Measurements from ENCODE around the gene TRIM14.
"Not testable (repeated sequence)": the region's sequence is repeated elsewhere in the genome, so short reads cannot be mapped to it uniquely, and the experiment has no call there.

TRIM14 gene

DNA sequence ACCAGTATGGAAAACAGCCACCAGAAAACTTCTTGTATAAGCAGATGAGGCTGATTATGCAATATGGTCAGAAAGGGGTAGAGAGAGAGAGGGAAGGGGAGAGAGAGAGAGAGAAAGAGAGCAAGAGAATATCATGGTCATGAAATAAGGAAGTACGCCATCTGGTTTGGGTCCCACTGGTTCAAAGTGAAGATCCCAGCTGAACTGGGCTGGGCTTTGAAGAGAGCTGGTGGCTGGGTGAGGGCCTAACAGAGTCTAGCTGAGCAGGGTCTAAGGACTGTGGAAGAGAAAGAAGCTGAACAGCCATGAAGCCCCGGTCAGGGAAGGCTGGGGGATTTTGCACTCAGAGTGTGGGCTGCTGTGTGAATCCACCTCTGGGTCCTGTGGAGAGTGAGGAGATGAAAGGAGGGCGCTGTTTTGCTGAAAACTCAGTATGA lies 14.6 kb downstream of the TRIM14 start:
- no peak for ATAC-seq

DNA sequence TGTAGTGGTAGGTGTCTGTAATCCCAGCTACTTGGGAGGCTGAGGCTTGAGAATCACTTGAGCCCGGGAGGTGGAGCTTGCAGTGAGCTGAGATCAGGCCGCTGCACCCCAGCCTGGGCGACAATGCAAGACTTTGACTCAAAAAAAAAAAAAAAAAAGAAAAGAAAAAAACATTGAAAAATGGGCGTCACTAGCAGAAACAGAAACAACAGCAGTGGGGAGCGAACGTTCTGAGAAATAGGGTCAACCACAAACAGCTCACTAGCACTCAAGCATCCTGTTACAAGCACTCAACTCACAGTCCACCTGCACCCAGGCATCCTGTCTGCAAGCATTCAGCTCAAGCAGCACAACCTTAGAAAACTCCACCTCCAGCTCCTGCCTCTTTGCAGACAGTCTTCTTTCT lies 17.2 kb downstream of the TRIM14 start:
- peak; percentile 93 for ATAC-seq

DNA sequence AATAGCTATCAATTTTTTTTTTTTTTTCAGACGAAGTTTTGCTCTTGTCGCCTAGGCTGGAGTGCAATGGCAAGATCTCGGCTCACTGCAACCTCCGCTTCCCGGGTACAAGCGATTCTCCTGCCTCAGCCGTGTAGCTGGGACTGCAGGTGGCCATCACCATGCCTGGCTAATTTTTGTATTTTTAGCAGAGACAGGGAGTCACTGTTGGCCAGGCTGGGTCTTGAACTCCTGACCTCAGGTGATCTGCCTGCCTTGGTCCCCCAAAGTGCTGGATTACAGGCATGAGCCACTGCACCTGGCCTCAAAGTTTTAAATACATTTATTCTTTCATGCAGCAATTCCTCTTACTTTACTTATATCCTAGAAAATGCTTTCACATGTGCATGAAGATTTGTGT lies 17.6 kb downstream of the TRIM14 start:
- ATAC-seq, result no peak

DNA sequence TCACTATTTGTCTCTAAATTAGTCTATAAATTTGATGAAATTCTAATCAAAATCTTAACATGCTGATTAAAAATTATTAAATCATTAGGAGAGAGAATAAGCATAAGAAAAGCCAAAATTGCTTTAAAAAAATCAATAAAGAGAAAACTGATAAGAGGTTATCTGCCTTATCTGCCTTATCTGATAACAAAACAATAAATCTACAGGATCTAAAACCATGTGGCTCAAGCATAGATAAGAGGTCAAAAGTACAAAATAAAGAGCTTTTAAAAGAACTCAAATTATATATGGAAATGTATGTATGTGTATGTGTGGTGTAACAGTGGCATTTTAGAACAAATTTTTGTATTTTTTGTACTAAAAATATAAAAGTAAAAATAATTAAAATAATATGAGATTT lies 18.6 kb downstream of the TRIM14 start:
- ATAC-seq, result no peak

DNA sequence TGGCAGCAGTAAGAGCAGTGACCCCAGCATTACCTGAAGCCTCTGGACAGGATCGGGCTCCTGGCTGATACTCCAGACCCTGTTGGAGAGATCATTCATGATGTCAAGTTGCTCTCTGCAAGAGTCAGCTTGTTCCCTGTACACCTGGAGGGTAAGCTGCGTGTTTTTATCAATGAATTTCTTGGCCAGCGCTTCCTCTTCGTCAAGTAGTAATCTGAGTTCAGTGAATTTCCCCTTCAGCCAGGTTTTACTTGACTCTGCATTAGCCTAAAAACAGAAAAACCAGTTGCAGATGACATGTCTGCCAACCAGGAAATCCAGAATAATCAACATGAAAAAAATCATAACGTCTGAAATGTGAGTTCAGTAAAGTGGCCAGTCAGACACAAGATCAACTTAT lies 19.1 kb downstream of the TRIM14 start:
- no peak for ATAC-seq

DNA sequence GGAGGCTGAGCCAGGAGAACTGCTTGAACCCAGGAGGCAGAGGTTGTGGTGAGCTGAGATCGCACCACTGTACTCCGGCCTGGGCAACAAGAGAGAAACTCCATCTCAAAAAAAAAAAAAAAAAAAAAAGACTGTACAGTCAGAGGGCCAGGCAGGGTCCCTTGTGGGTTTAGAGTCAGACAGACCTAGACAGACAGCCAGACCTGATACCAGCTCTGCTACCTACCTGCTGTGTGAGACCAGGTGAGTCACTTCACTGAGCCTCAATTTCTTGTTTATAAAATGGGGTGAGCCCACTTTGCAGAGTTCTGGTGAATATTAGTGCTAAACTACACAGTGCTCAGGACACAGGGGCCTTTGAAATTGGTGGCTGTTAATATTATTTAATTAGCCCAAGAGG lies 19.7 kb downstream of the TRIM14 start:
- ATAC-seq, result peak; percentile 61 to 67

DNA sequence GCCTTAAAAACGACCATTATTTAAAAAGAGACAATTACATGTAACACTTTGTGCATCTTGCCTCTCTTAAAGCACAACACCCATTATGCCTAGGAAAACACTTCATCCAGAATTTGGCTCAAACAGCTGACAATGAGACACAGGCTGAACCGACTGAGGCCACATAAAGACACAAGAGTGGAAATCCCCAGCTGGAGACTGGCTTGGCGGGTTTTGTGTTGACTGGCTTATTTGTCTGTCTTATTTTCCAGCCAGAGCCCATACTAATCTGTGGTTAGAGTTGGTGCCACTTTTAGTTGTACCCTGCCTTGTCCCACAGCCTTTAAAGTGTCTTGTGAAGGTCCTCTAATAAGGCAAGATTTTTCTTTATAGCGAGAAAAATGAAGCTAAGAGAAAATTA lies 21.2 kb downstream of the TRIM14 start:
- peak; percentile 36 to 42 for ATAC-seq

DNA sequence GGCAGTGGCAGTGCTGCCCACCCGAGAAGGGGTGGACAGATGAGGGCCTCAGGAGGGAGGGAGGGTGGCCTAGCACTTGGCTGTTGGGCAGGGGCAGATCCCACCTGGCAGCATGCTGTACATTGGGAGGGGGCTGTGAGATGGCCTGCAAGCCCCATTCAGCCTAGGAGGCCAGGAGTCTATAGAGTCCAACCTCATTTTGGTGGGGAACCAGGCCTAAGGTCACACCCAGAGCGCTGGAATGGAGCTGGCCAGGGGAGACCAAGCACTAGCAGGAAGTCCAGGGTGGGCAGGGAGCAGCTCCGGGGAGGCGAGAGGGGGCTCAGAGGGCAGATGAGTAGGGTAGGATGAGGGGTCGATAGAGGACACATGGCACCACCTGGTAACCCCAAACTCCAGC lies 22.9 kb downstream of the TRIM14 start:
- no peak for ATAC-seq

DNA sequence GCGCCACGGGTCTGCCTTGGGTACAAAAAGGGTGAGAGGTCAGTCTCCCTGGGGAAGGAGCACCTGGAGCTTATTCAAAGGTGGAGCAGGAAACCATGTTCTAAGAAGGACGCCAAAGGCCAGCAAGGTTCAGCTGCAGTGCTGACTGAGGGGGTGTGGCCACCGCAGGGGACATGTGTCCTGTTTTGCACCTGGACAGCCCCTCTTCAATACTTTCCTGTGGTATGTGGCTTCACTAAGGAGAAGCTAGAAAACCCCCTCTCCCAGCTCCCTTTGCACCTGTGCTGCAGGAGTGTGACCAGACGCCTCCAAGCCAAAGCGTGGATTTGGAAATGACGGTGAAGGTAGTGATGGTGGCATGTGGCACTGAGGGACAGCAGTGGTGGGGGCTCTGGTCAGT lies 23.6 kb downstream of the TRIM14 start:
- no peak for ATAC-seq

DNA sequence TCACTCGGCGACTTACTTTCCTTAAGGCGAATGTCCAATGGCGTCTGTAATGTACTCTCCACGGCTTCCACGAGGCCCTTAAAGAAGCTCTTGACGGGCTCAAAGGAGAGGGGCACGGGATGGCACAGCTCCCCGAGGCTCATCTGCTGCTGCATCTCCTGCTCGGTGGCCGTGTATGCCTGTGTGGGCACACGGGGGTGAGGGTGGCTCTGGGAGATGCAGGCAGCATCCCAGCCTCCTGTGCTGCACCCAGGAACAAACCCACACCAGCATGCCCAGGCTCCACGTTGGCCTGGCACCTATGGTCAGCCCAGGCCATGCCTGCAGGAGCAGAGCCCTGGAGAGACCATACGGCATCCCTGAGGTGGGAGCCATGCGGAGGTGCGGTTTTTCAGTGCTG lies 24.2 kb downstream of the TRIM14 start:
- ATAC-seq, result no peak

DNA sequence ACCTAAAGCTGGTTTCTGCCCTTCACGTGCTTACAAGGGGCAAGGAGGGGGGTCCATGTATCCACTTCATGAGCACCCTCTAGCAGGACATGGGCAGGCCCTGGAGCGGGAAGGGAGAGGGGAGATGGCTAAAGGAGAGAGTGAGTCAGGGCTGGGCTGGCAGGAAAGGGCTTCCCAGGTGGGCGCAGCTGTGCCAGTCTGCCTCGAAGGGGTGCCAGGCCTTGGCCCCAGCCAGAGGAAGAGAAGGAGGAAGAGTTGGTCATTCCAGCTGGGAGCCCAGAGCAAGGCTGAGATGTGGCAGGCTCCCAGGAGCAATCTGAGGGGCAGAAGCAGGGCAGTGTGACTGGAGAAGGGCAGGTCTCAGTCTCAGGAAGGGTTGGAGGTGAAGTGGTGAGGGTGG lies 24.7 kb downstream of the TRIM14 start:
- ATAC-seq, result no peak

DNA sequence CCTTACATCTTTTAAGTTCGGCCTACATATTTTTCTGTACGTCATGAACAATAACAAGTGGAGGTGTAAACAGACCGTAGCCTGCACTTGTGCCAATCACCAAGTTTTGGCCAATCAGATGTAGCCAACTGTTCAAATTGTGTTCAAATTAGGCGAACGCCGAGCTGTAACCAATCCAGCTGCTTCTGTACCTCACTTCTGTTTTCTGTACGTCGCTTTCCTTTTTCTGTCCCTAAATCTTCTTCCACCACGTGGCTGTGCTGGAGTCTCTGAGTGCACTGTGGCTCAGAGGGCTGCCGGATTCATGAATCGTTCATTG lies 26.4 kb downstream of the TRIM14 start:
- ATAC-seq, result peak; percentile 72 to 81

DNA sequence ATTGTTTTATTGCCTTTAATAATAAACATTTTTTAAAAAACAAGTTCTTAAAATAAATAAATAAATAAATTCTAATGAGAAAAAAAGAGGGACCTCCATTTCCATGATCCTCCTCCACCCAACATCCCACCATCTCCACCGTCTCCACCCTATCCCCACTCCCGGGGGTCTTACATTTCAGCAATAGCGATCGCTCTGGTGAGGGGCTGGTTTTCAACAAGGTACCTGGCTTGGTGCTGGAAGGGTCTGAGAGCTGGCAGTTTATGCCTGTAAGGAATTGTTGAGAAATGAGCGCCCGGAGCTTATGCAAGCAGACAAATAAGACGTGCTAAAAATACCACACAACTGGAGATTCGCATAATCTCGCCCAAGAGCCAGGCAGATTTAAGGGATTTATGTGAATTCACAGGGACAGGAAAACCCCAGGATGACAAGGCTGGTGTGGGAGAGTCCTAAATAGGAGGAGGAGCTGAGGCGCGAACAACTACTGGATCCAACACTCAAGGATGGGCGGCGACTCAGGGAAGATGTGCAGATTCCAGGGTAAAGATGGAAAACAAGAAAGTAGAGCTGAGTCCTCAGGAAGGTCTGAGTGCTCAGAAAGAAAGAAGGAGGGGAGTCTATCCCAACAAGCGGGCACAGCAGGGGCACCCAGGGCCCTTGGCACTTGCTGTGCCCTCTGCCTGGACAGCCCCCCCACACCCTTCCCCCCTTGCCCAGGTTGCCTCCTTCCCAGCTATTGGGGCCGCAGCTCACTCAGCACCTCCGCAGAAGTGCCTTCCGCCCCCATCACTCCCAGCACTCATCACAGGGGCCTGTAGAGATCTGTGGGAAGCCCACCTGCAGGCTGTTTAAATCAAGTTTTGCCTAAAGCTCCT lies 27.0 kb downstream of the TRIM14 start:
- ATAC-seq, result no peak

DNA sequence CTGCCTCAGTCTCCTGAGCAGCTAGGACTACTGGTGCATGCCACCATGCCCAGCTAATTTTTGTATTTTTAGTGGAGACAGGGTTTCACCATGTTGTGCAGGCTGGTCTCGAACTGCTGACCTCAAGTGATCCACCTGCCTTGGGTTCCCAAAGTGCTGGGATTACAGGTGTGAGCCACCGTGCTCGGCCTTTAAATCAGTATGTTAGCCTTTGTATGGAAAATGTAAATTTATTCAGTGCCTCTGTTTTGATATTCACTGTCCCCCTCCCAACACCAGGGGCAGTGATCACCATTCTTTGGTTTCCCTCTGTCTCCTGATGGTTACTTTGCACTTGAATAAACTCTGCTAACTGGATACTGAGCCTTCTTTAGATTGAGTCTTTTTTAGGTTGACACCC lies 28.3 kb downstream of the TRIM14 start:
- ATAC-seq, result not testable (repeated sequence)

DNA sequence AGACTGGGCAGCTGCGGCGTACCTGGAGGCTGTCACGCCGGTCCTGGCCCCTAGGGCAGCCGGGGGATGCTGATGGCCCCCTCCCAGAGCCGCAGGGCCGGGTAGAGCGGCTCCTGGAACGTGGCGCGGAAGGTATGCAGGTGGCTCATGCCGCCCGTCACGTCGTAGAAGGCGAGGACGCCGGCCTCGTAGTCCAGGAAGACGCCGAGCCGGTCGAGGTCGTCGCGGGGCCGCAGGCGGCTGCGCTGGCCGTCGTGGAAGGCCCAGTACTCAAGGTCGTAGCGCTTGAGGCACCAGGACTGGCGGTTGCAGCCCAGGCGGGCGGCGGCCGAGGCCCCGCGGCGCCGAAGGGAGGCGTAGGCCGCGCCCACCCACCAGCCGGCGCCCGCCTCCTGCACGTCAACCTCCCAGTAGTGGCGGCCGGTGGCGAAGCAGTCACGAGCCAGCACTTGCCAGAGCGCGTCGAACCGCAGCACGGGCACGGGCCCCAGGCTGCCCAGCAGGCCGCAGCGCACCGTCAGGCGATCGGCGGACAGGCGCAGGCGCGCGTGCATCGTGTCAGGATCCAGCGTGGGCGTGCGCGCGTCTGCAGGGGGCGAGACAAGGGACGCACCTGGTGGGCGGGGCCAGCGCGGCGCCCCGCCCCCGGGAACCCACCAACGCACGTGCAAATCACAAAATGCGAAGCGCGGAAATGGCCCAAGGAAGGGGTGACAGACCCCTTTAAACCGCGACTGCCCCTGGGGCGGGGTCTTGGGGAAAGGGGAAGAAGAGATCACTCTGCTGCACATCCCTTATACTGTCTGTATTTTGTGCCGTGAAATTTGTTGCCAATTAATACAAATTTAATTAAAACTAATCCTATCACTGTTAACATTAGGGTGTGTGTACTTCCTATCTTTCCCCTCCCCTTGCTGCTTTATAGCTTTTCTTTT lies 31.3 kb downstream of the TRIM14 start:
- ATAC-seq, result peak in 1 of 2 donors; percentile 23

DNA sequence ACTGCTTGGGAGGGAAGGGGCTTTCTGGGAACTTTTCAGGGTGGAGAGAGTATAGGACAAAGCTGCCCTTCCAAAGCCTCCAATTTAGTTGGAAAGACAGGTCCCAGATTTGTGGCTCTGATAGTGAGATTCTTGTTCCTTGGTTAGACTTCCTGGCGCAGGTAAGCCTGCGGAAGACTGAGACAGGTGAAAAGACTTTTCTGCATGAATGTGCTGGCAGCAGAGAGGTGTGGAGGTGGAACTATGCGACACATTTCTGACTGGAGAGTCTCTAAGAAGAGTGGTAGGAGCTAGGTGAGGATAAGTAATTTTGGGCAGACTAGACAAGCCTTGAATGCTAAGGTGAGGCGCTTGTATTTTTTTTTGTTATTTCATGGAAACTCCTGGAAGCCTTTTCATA lies 32.6 kb downstream of the TRIM14 start:
- no peak for ATAC-seq

DNA sequence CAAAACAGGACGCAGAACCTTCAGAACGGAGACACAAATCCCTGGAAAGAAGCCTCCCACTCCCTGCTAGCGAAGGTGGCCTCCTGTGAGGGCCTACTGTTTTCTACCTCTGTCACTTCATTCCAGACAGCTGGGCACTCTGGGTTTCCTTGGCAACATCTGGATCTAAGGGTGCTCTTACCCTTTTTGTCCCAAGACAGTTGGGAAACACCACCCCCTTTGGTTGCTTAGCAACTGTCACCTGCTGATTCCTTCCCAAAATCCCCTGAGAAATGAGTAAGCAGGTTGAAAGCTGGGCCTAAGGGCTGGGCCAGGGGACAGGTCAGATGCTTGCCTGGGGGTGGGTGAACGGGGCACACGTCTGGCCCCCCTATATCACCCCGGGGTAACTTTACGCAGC lies 33.1 kb downstream of the TRIM14 start:
- no peak for ATAC-seq

DNA sequence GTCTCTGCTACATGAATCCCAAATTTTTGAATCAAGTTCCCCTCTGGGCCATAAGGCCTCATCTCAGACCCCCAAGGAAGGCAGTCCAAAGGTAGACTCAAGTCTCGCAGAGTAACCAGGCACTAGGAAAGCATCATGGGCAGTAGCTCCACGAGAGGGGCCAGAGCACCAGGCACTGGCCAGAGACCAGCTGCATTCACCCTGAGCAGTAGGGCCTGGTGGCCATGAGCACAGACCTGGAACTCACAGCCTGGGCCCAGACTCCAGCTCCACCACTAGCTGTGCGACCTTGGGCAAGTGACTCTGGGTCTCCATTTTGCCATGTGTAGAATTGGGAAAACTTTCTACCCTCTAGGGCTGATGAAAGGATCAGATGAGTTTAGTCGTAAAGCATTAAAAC lies 34.0 kb downstream of the TRIM14 start:
- no peak for ATAC-seq

DNA sequence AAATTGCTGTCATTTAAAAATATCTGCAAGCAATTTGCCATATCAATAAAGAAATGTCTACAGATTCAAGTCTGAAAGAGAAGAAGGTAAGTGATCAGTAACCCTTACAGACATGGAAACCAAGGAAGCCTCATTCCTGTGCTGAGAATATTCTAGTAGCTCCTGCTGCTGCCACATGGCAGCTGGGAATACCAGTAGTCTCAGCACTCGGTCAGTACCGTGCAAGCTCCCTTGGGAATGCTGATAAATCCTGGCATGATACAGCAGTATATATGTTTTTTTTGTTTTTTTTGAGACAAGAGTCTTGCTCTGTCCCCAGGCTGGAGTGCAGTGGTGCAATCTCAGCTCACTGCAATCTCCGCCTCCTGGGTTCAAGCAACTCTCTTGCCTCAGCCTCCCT lies 34.6 kb downstream of the TRIM14 start:
- ATAC-seq, result no peak

DNA sequence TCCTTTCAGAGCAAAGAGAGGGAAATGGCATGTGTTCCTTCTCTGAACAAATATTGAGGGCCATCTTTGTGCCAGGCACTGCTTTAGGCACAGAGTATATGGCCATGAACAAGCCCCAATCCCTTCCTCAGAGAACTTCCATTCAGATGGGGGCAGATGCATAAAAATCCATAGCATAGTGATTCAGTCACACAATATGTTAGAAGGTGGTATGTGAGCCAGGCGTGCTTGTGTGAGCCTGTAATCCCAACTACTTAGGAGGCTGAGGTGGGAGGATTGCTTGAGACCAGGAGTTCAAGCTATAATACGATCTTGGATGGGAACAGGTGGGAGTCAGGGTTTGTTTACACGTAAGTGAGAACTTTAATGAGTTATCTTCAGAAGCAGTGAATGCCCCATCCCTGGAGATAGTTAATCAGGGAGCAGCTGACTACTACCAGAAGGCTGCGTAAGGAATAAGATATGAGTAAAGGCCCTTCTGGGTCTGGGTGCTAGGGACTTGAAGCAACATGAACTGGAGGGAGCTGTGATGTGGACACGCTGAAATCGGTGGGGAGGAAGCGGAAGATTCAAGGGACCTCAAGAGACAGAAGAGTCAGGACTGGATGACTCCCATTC lies 35.3 kb downstream of the TRIM14 start:
- ATAC-seq, result no peak

DNA sequence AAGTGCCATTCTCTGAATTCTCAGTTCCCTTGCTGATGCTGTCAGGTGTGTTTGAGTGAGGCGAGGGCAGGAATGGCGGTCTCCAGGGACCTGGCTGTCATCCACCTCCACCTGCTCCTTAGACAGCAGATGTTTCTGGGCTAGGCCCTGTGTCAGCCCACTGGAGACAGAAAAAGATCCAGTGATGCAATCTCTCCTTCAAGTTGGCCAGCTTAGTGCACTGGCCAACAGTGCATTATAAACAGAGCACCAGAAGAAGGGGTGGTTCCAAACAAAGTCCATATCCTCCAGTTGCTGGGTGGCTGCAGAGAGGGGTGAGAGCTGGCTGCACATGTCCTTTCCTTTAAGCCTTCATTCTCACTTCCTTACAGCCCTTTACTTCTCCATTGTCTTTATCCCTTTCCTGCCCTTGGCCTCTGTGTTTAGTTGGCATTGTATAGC lies 35.9 kb downstream of the TRIM14 start:
- ATAC-seq, result no peak

DNA sequence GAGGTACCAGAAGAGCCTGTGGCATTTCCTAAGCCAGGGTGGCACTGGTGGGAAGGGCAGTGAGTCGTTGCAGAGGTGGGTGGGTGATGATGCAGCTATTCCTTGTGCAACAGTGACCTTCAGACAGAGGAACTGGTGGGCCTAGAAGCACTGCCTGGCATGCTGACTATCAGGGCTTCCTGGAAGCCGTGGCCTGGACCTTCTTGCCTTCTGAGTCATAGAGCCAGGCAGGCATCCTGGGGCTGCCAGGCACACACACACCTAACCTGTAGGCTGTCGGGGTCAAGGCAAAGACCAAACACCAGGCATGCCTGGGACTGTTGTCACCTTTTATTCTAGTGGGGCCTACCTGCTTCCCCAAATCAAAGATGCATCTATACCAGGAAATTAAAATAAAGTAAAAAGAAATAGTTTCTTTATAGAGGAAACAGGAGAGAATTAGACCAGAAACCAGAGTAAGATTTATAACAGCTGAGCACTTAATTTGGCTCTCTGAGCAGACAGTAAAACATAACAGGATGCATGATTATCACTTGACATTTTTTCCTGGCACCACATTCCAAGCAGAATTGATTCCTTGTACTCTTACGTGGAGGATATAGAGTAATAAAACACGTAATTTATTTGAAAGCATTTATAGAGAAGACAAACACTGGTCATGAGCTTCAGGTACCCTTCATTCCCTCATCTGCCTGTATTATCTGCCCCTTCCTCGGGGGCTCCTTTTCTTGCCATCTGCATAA lies 37.4 kb downstream of the TRIM14 start:
- peak; percentile 82 to 84 for ATAC-seq

DNA sequence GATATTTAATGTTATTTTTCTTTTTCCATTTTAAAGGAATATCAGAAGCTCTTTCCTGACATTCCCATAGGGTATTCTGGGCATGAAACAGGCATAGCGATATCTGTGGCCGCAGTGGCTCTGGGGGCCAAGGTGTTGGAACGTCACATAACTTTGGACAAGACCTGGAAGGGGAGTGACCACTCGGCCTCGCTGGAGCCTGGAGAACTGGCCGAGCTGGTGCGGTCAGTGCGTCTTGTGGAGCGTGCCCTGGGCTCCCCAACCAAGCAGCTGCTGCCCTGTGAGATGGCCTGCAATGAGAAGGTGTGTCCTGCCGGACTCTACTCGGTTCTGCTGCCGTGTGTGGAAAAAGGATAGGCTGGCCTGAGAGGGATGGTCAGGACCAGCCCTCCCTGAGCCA lies 38.2 kb downstream of the TRIM14 start:
- ATAC-seq, result no peak
